ENCODE measurements around the gene EXOC4. TPM values are rescaled to one million over a fixed set of nuclear protein-coding genes. Genes with fewer than 3 reads are reported as not detected.

EXOC4 gene
- total and polyA plus RNA-seq, 2 of the 8 experiments (the other 6 are each of a cell fraction or from before 2014, with no cell fraction given) = 27.0 to 67.3 TPM

- TF ChIP-seq KDM4A (IDR thresholded peaks at IDR 0.05; ENCODE audit: low read depth, low read length, severe bottlenecking) (no peak), GTF2F1 (IDR thresholded peaks at IDR 0.05; ENCODE audit: borderline replicate concordance, low read depth, low read length) (no peak), SUZ12 (IDR thresholded peaks at IDR 0.05; ENCODE audit: low read length) (no peak), SP2 (IDR thresholded peaks at IDR 0.05; ENCODE audit: low read length) (no peak), SIRT6 (IDR thresholded peaks at IDR 0.05; ENCODE audit: low read length) (no peak), MAFK (IDR thresholded peaks at IDR 0.05; ENCODE audit: low read depth, low read length) (no peak)
Measured at GRCh38 chr7:133511708-133512107, 258.8 kb downstream of the EXOC4 start (continued).
